ENCODE results near the gene MAGEB10. TPM values are rescaled to one million over a fixed set of nuclear protein-coding genes. Genes with fewer than 3 reads are reported as not detected.

The MAGEB10 gene
- total RNA-seq, 4 donors from 2014 or later, result not detected

- ATAC-seq (ENCODE audit: low FRiP score) (no peak), DNase-seq (ENCODE audit: low spot score) (no peak)
Observed at GRCh38 chrX:27815209-27815608, 7.4 kb downstream of the MAGEB10 start.

GRCh38 chrX:27823812-27824211 lies 16.0 kb downstream of the MAGEB10 start:
- no peak for TF ChIP-seq CTCF (IDR thresholded peaks at IDR 0.05)
- DNase-seq (ENCODE audit: low spot score) (no peak), ATAC-seq (ENCODE audit: low FRiP score) (no peak)

More at GRCh38 chrX:27815209-27815608, 7.4 kb downstream of the MAGEB10 start:
- TF ChIP-seq CTCF (IDR thresholded peaks at IDR 0.05), result no peak

- DNase-seq (ENCODE audit: low spot score) (no peak), ATAC-seq (ENCODE audit: low FRiP score) (no peak)
- no peak for TF ChIP-seq CTCF (IDR thresholded peaks at IDR 0.05)
Observed at GRCh38 chrX:27838185-27838584, 30.4 kb downstream of the MAGEB10 start.

GRCh38 chrX:27840881-27841280 lies 33.1 kb downstream of the MAGEB10 start:
- ATAC-seq (ENCODE audit: low FRiP score), result no peak
- no peak for TF ChIP-seq CTCF (IDR thresholded peaks at IDR 0.05)
- DNase-seq (ENCODE audit: low spot score), result no peak

- ATAC-seq (ENCODE audit: low FRiP score) (no peak), DNase-seq (ENCODE audit: low spot score) (no peak)
- no peak for TF ChIP-seq CTCF (IDR thresholded peaks at IDR 0.05)
Observed at GRCh38 chrX:27842859-27843258, 35.1 kb downstream of the MAGEB10 start.

GRCh38 chrX:27860337-27860736 lies 52.5 kb downstream of the MAGEB10 start:
- TF ChIP-seq CTCF (IDR thresholded peaks at IDR 0.05), result no peak
- DNase-seq (ENCODE audit: low spot score) (no peak), ATAC-seq (ENCODE audit: low FRiP score) (no peak)

- ATAC-seq (ENCODE audit: low FRiP score) (no peak), DNase-seq (ENCODE audit: low spot score) (no peak)
- no peak for TF ChIP-seq CTCF (IDR thresholded peaks at IDR 0.05)
Observed at GRCh38 chrX:27863809-27864208, 56.0 kb downstream of the MAGEB10 start.

Other genes starting within 250 kb of the MAGEB10 start
- not detected for gene DCAF8L2, start 217.6 kb upstream of the MAGEB10 start, total RNA-seq
- not detected for gene DCAF8L1, start 173.5 kb downstream of the MAGEB10 start, total RNA-seq